ENCODE measurements around the gene ARL10. TPM values are rescaled to one million over a fixed set of nuclear protein-coding genes. Genes with fewer than 3 reads are reported as not detected.

ARL10 gene
- total RNA-seq, 1 experiment from 2014 or later: 0.05 TPM

DNA sequence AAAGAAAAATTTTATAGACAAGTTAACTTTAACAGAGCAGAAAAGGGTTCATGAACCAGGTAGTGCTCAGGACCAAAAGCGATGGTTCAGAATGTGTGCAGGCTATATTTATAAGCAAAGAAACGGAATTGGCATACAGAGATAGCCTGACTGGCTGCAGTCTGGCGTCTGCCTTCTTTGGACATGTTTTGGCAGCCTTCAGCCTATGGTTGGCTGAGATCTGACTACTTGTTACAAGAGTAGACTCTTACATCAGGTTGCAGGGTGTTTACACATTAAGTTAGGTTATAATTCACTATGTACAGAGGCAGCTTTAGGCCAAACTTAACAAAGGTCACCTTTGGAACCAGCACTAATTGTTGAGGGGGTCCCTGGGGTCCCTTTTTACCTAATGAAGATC, 16.1 kb downstream of the ARL10 start:
- intact Hi-C loops (cut with micrococcal nuclease): no loop called here
- Histone ChIP-seq H3K27me3 (ENCODE audit: insufficient read depth, low read length) (no peaks in the 10 kb centered on the region), H2AFZ (ENCODE audit: low read depth, low read length, poor library complexity, severe bottlenecking) (no peak overlapping the region), H3K79me2 (ENCODE audit: insufficient read depth, low read length) (peaks cover 25% of the 10 kb centered on the region), H4K20me1 (ENCODE audit: insufficient read depth) (peaks cover 8% of the 10 kb centered on the region; the same call in 1 of the 2 replicates), H3K27ac (ENCODE audit: low read depth, low read length) (no peak overlapping the region), H3K4me1 (ENCODE audit: control insufficient read depth in 1 of 2, insufficient read depth in 2 of 2, low read length in 2 of 2) (peaks cover 0 to 1% of the 10 kb centered on the region in 2 experiments; a peak in 2 of 4 replicates), H3K9me2 (ENCODE audit: insufficient read depth) (no peaks in the 10 kb centered on the region), H3K4me3 (replicated peaks in 1 of 2; ENCODE audit: low read depth in 1 of 2, low read length in 2 of 2) (no peak overlapping the region), H3K9me3 (ENCODE audit: control insufficient read depth in 1 of 2, insufficient read depth in 1 of 2, low read depth in 1 of 2, low read length in 2 of 2) (no peaks in the 10 kb centered on the region), H3K4me2 (ENCODE audit: low read length) (no peak overlapping the region), H3K36me3 (ENCODE audit: control insufficient read depth in 1 of 2, insufficient read depth in 2 of 2, low read length in 2 of 2) (peaks cover 33 to 58% of the 10 kb centered on the region in 2 experiments; a peak in 3 of 4 replicates), H3K9ac (ENCODE audit: low read length) (no peak overlapping the region)
- ATAC-seq (no peak), DNase-seq (ENCODE audit: low read depth, low spot score) (no peak)
- POLR2A ChIA-PET: interaction anchor here (0.6 kb wide), 1 partner anchor 20 kb away, joined by 3 read pairs; the partner anchor contains the start of gene KIAA1191
- TF ChIP-seq, protein P1, sequence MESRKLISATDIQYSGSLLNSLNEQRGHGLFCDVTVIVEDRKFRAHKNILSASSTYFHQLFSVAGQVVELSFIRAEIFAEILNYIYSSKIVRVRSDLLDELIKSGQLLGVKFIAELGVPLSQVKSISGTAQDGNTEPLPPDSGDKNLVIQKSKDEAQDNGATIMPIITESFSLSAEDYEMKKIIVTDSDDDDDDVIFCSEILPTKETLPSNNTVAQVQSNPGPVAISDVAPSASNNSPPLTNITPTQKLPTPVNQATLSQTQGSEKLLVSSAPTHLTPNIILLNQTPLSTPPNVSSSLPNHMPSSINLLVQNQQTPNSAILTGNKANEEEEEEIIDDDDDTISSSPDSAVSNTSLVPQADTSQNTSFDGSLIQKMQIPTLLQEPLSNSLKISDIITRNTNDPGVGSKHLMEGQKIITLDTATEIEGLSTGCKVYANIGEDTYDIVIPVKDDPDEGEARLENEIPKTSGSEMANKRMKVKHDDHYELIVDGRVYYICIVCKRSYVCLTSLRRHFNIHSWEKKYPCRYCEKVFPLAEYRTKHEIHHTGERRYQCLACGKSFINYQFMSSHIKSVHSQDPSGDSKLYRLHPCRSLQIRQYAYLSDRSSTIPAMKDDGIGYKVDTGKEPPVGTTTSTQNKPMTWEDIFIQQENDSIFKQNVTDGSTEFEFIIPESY (IDR thresholded peaks at IDR 0.05; ENCODE audit: extremely low read depth, insufficient replicate concordance, low read length): no peak
- TF ChIP-seq POLR2AphosphoS5 (IDR thresholded peaks at IDR 0.05; ENCODE audit: low read depth, low read length) (no peak), YY1 (IDR thresholded peaks at IDR 0.05; ENCODE audit: extremely low read depth, insufficient replicate concordance, low read depth, low read length) (no peak), SIN3A (IDR thresholded peaks at IDR 0.05; ENCODE audit: low read depth) (no peak), EGR1 (IDR thresholded peaks at IDR 0.05; ENCODE audit: low read depth) (no peak), ZNF274 (IDR thresholded peaks at IDR 0.05; ENCODE audit: low read depth, low read length) (no peak), ZFX (IDR thresholded peaks at IDR 0.05) (no peak), SRF (IDR thresholded peaks at IDR 0.05; ENCODE audit: low read depth) (no peak), CEBPB (IDR thresholded peaks at IDR 0.05; ENCODE audit: low read depth) (no peak), ELF1 (IDR thresholded peaks at IDR 0.05; ENCODE audit: borderline replicate concordance, low read depth) (no peak), JUND (IDR thresholded peaks at IDR 0.05) (no peak), RAD21 (IDR thresholded peaks at IDR 0.05; ENCODE audit: low read depth) (no peak)
- TF ChIP-seq, protein P2, sequence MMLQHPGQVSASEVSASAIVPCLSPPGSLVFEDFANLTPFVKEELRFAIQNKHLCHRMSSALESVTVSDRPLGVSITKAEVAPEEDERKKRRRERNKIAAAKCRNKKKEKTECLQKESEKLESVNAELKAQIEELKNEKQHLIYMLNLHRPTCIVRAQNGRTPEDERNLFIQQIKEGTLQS (IDR thresholded peaks at IDR 0.05): no peak
- TF ChIP-seq, protein P3, sequence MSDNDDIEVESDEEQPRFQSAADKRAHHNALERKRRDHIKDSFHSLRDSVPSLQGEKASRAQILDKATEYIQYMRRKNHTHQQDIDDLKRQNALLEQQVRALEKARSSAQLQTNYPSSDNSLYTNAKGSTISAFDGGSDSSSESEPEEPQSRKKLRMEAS (IDR thresholded peaks at IDR 0.05): no peak
- TF ChIP-seq, protein P4, sequence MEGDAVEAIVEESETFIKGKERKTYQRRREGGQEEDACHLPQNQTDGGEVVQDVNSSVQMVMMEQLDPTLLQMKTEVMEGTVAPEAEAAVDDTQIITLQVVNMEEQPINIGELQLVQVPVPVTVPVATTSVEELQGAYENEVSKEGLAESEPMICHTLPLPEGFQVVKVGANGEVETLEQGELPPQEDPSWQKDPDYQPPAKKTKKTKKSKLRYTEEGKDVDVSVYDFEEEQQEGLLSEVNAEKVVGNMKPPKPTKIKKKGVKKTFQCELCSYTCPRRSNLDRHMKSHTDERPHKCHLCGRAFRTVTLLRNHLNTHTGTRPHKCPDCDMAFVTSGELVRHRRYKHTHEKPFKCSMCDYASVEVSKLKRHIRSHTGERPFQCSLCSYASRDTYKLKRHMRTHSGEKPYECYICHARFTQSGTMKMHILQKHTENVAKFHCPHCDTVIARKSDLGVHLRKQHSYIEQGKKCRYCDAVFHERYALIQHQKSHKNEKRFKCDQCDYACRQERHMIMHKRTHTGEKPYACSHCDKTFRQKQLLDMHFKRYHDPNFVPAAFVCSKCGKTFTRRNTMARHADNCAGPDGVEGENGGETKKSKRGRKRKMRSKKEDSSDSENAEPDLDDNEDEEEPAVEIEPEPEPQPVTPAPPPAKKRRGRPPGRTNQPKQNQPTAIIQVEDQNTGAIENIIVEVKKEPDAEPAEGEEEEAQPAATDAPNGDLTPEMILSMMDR (IDR thresholded peaks at IDR 0.05 in 2 of 3, conservative IDR thresholded peaks at IDR 0.05 in 1 of 3; ENCODE audit: borderline replicate concordance in 1 of 3, insufficient read depth in 1 of 3, low read depth in 2 of 3, low read length in 2 of 3): no peak
- TF ChIP-seq, protein P5, sequence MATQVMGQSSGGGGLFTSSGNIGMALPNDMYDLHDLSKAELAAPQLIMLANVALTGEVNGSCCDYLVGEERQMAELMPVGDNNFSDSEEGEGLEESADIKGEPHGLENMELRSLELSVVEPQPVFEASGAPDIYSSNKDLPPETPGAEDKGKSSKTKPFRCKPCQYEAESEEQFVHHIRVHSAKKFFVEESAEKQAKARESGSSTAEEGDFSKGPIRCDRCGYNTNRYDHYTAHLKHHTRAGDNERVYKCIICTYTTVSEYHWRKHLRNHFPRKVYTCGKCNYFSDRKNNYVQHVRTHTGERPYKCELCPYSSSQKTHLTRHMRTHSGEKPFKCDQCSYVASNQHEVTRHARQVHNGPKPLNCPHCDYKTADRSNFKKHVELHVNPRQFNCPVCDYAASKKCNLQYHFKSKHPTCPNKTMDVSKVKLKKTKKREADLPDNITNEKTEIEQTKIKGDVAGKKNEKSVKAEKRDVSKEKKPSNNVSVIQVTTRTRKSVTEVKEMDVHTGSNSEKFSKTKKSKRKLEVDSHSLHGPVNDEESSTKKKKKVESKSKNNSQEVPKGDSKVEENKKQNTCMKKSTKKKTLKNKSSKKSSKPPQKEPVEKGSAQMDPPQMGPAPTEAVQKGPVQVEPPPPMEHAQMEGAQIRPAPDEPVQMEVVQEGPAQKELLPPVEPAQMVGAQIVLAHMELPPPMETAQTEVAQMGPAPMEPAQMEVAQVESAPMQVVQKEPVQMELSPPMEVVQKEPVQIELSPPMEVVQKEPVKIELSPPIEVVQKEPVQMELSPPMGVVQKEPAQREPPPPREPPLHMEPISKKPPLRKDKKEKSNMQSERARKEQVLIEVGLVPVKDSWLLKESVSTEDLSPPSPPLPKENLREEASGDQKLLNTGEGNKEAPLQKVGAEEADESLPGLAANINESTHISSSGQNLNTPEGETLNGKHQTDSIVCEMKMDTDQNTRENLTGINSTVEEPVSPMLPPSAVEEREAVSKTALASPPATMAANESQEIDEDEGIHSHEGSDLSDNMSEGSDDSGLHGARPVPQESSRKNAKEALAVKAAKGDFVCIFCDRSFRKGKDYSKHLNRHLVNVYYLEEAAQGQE (IDR thresholded peaks at IDR 0.05; ENCODE audit: low read depth): no peak
- RAD21 ChIA-PET (ENCODE audit: low non-redundant PET in 1 of 2, low total read pairs in 2 of 2, uncharacterized antibody in 2 of 2, unreplicated experiment in 2 of 2): no interaction called here
- CTCF ChIA-PET: interaction anchor here (0.6 kb wide), 1 partner anchor 11 kb away, joined by 3 read pairs; no protein-coding TSS in a partner anchor
- BruUV-seq (replicated peaks): no TSS peak
